Cardiac muscle cell (in vitro differentiated cells and primary cell): Measurements from ENCODE around the gene CD72. TPM values are rescaled to one million over a fixed set of nuclear protein-coding genes. Genes with fewer than 3 reads are reported as not detected.
A peak's percentile ranks its signal among the peaks of the same experiment; 100 is the strongest.
"Not testable (repeated sequence)": the region's sequence is repeated elsewhere in the genome, so short reads cannot be mapped to it uniquely, and the experiment has no call there.

ENCODE experiments used
- DNase-seq, 2 donors: peaks; one replicate each; pipeline versions ENCODE4 v3.0.0 to v3.0.0-alpha.2; 2010 to 2017; ENCODE audit warnings: low read depth in 1 of 2, low spot score in 1 of 2
- H3K27ac ChIP-seq: fragments of 200-600 bp; sonication (generic); 2 replicates; pipeline ENCODE4 v1.5.1; 2016
- H3K27me3 ChIP-seq: fragments of 200-600 bp; sonication (generic); 2 replicates; pipeline ENCODE4 v1.6.0; 2016; ENCODE audit warnings: control low read depth
- H3K36me3 ChIP-seq: fragments of 200-600 bp; sonication (generic); 2 replicates; pipeline ENCODE4 v1.5.1; 2016; ENCODE audit warnings: control low read depth
- H3K4me1 ChIP-seq: fragments of 200-600 bp; sonication (generic); 2 replicates; pipeline ENCODE4 v1.8.1; 2017; ENCODE audit warnings: low read depth, mild to moderate bottlenecking, mixed run types
- H3K4me3 ChIP-seq: fragments of 200-600 bp; sonication (generic); 2 replicates; pipeline ENCODE4 v1.5.1; 2016; ENCODE audit warnings: mild to moderate bottlenecking
- H3K9me3 ChIP-seq: fragments of 200-600 bp; sonication (generic); 2 replicates; pipeline ENCODE4 v1.5.1; 2017; ENCODE audit warnings: low read depth, mild to moderate bottlenecking, control low read depth
- polyA plus RNA-seq: library from polyadenylated mRNA; unstranded; fragments of >200 nt; fragmentation: Nextera tagmentation; extraction: Ambion mirVana; gene quantifications from 2 replicates; pipeline ENCODE4 v1.2.1, GENCODE V29; 2016
- total RNA-seq: library from RNA; depleted of rRNA; stranded (reverse); fragments of >200 nt; gene quantifications from 2 replicates; pipeline ENCODE4 v1.2.3, GENCODE V29; 2016
- TF ChIP-seq, protein P1 (sequence below): IDR thresholded peaks from 2 replicates; pipeline ENCODE4 v1.5.1; 2012; ENCODE audit warnings: low read depth, mild to moderate bottlenecking, low read length

Gene CD72
- total and polyA plus RNA-seq, 2 experiments from 2014 or later, result 2.3 to 5.1 TPM

DNA sequence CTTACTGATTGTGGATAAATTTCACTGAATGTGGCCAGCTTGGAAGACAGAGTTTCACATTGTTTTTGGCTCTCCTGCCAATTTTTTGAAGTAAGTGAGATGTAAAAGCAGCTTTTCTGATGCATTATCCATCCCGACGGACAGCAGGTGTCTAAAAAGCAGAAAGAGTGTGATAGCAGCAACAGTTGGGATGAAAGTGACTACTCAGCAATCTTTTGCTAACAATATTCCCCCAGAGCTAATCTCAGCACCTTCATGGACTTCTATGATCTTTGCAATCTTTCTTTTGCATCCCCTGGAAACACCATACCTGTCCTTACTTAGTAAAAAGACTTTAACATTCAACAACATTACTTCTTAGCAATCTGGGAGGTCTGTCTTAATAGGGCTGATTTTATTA is 5.4 kb downstream of the CD72 start:
- no peaks in the 10 kb centered on the region for H3K4me1 ChIP-seq
- H3K27ac ChIP-seq, result no peak overlapping the region
- no peak for DNase-seq
- H3K4me3 ChIP-seq, result no peak overlapping the region
- TF ChIP-seq, protein P1, sequence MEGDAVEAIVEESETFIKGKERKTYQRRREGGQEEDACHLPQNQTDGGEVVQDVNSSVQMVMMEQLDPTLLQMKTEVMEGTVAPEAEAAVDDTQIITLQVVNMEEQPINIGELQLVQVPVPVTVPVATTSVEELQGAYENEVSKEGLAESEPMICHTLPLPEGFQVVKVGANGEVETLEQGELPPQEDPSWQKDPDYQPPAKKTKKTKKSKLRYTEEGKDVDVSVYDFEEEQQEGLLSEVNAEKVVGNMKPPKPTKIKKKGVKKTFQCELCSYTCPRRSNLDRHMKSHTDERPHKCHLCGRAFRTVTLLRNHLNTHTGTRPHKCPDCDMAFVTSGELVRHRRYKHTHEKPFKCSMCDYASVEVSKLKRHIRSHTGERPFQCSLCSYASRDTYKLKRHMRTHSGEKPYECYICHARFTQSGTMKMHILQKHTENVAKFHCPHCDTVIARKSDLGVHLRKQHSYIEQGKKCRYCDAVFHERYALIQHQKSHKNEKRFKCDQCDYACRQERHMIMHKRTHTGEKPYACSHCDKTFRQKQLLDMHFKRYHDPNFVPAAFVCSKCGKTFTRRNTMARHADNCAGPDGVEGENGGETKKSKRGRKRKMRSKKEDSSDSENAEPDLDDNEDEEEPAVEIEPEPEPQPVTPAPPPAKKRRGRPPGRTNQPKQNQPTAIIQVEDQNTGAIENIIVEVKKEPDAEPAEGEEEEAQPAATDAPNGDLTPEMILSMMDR, result no peak
- no peaks in the 10 kb centered on the region for H3K9me3 ChIP-seq
- H3K27me3 ChIP-seq, result peaks cover 33% of the 10 kb centered on the region
- peaks cover 7% of the 10 kb centered on the region for H3K36me3 ChIP-seq

DNA sequence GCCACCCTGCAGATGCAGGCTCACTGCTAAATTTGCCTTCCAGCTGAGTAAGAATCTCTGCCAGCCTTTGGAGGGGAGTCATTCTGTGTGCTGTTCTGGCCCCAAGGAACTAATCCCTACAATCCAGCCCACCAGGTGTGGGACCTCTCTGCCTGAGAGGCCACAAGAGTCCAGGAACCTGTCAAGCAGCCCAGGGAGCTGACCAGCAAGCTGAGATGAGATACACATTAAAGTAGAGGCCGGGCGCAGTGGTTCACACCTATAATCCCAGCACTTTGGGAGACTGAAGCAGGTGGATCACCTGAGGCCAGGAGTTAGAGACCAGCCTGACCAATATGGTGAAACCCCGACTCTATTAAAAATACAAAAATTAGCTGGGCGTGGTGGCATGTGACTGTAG is 6.1 kb downstream of the CD72 start:
- H3K4me1 ChIP-seq, DNase-seq, H3K27ac ChIP-seq, H3K4me3 ChIP-seq, H3K9me3 ChIP-seq: not testable (repeated sequence)
- Histone ChIP-seq H3K27me3 (peaks cover 26% of the 10 kb centered on the region), H3K36me3 (peaks cover 10% of the 10 kb centered on the region)

DNA sequence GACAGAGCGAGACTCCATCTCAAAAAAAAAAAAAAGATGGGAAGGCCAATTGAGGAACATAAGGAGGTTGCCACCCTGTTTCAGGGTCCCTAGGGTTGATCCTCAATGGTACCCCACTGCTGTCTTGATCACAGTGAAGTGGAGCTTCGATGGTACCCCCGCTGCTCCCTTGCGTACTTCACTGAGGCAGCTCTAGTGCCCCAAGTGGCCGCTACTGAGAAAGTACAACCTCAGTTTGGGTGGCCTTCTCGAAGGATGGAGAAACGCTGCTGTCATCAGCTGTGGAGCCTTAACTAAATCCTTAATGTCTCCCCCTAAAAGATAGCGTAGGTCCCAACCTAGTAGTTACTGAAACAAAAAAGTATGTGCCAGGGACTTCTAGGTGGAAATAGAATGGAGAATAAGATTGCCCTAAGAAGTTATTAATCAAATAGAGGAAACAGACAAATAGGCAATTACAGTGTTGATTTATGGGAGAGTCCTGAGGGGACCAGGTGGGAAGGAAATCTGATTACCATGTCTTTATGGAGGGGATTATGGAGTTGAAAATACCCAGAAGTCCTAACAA is 6.9 kb downstream of the CD72 start:
- peak; percentile 56 to 58 for DNase-seq

DNA sequence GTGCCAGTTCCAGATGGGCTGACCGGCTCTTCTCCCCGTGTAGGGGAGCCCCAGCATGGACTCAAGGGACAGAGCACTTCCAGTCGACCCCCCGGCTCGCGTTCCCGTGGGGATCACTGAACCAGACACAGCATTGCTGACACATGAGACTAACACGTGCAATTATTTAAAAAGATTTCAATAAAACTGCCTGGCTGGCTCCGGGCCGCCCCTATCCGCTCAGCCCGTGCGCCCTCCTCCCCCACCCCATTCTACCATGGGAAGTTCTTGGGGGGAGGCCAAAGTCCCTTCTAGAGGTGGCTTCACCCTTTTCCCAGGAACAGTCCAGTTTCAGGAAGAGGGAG is 8.4 kb downstream of the CD72 start:
- peaks cover 3% of the 10 kb centered on the region for H3K4me1 ChIP-seq
- H3K4me3 ChIP-seq, result no peak overlapping the region
- TF ChIP-seq, protein P1, result no peak
- no peak overlapping the region for H3K27ac ChIP-seq
- no peaks in the 10 kb centered on the region for H3K9me3 ChIP-seq
- H3K36me3 ChIP-seq, result peaks cover 10% of the 10 kb centered on the region
- no peak for DNase-seq
- peaks cover 5% of the 10 kb centered on the region for H3K27me3 ChIP-seq

More for the DNA sequence above, 6.9 kb downstream of the CD72 start:
- Histone ChIP-seq H3K9me3 (no peaks in the 10 kb centered on the region), H3K4me3 (no peak overlapping the region), H3K27ac (no peak overlapping the region), H3K36me3 (peaks cover 10% of the 10 kb centered on the region), H3K4me1 (peaks cover 1% of the 10 kb centered on the region), H3K27me3 (peaks cover 18% of the 10 kb centered on the region)
- TF ChIP-seq, protein P1, result peak; percentile 79

DNA sequence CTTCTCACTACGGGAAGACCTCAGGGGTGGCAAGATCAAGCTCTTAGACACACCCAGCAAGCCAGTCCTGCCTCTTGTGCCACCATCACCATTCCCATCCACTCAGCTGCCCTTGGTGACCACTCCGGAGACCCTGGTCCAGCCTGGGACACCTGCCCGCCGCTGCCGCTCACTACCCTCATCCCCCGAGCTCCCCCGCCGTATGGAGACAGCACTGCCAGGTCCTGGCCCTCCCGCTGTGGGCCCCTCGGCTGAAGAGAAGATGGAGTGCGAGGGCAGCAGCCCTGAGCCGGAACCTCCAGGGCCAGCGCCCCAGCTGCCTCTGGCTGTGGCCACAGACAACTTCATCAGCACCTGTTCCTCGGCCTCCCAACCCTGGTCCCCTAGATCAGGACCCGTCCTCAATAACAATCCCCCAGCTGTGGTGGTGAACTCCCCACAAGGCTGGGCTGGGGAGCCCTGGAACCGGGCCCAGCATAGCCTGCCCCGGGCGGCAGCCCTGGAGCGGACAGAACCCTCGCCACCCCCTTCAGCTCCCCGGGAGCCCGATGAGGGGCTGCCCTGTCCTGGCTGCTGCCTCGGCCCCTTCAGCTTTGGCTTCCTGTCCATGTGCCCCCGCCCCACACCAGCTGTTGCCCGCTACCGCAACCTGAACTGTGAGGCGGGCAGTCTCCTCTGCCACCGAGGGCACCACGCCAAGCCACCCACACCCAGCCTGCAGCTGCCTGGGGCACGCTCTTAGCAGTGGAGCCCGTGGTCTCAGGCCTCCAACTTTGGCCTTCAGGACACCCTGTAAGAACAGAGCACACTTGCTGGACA is 9.0 kb downstream of the CD72 start:
- TF ChIP-seq, protein P1, result no peak
- DNase-seq, result no peak
- H3K36me3 ChIP-seq, result peaks cover 10% of the 10 kb centered on the region
- no peaks in the 10 kb centered on the region for H3K27me3 ChIP-seq
- H3K27ac ChIP-seq, result no peak overlapping the region
- peaks cover 3% of the 10 kb centered on the region for H3K4me1 ChIP-seq
- no peaks in the 10 kb centered on the region for H3K9me3 ChIP-seq
- H3K4me3 ChIP-seq, result no peak overlapping the region

DNA sequence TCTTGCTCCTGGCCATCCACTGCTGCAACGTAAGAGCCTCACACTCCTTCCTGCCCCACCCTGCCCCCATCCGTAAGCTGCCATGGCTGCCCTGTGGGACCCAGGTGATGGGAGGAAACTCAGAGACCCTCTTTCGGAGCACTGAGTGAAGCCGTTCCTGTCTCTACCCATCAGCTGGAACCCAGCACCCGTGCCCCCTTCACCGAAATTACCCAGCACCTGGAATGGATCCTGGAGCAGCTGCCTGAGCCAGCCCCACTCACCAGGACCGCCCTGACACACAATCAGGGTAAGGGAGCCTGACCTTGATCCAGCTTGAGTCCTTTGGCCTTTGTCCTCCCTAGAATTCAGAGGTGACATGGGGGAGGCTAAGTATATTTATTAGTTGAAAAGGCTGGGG is 10.0 kb downstream of the CD72 start:
- H3K27me3 ChIP-seq, result no peaks in the 10 kb centered on the region
- no peak overlapping the region for H3K4me3 ChIP-seq
- H3K4me1 ChIP-seq, result peaks cover 3% of the 10 kb centered on the region
- H3K9me3 ChIP-seq, result no peaks in the 10 kb centered on the region
- no peak overlapping the region for H3K27ac ChIP-seq
- peaks cover 10% of the 10 kb centered on the region for H3K36me3 ChIP-seq
- DNase-seq, result no peak
- TF ChIP-seq, protein P1, result no peak
